SU-DHL-6 (cell line): ENCODE data around the gene ANO9.
A peak's percentile ranks its signal among the peaks of the same experiment; 100 is the strongest.

ENCODE experiments used
- H2AFZ ChIP-seq: fragments of 200-600 bp; sonication (generic); 2 replicates; pipeline ENCODE4 v1.6.1; 2014; ENCODE audit warnings: low read depth, mild to moderate bottlenecking, moderate library complexity, mixed read lengths, antibody characterized with exemption, low read length; ENCODE audit not compliant: severe bottlenecking
- H3F3A ChIP-seq: fragments of 200-600 bp; shearing (Covaris generic); 2 replicates; pipeline ENCODE4 v1.6.0; 2016; ENCODE audit warnings: antibody characterized with exemption, mild to moderate bottlenecking; ENCODE audit not compliant: insufficient read depth
- H3K27ac ChIP-seq: fragments of 200-600 bp; sonication (generic); 2 replicates; pipeline ENCODE4 v1.5.1; 2016; ENCODE audit warnings: low read depth, mild to moderate bottlenecking, low read length, moderate library complexity, mixed read lengths
- H3K27me3 ChIP-seq: fragments of 200-600 bp; sonication (generic), shearing (Covaris generic); 2 replicates; pipeline ENCODE4 v1.6.0; 2014; ENCODE audit warnings: mild to moderate bottlenecking, low read length
- H3K36me3 ChIP-seq: fragments of 200-600 bp; sonication (generic); 2 replicates; pipeline ENCODE4 v1.6.1; 2014; ENCODE audit warnings: mild to moderate bottlenecking, low read length, mixed read lengths
- H3K4me2 ChIP-seq: fragments of 300-600, 200-600 bp; shearing (Covaris generic), sonication (generic); 2 replicates; pipeline ENCODE4 v1.6.0; 2014; ENCODE audit warnings: low read length, low read depth, mild to moderate bottlenecking; ENCODE audit not compliant: poor library complexity, severe bottlenecking
- H3K4me3 ChIP-seq: fragments of 200-600 bp; sonication (generic); 2 replicates; pipeline ENCODE4 v1.5.1; 2014; ENCODE audit warnings: antibody characterized with exemption, low read length, mild to moderate bottlenecking, mixed read lengths; ENCODE audit not compliant: insufficient read depth, poor library complexity, severe bottlenecking
- H3K79me2 ChIP-seq: fragments of 200-600 bp; sonication (generic); 2 replicates; pipeline ENCODE4 v1.6.1; 2014; ENCODE audit warnings: mild to moderate bottlenecking, low read length, moderate library complexity; ENCODE audit not compliant: insufficient read depth
- H3K9ac ChIP-seq: fragments of 200-600 bp; sonication (generic); 2 replicates; pipeline ENCODE4 v1.7.0; 2014; ENCODE audit warnings: mild to moderate bottlenecking, low read length
- H3K9me2 ChIP-seq: fragments of 200-600 bp; sonication (generic); replicated peaks from 2 replicates; pipeline ENCODE4 v1.6.1; 2014; ENCODE audit warnings: low read length; ENCODE audit not compliant: insufficient read depth
- H3K9me3 ChIP-seq: fragments of 200-600 bp; sonication (generic); 2 replicates; pipeline ENCODE4 v1.6.1; 2014; ENCODE audit warnings: low read length, mixed read lengths; ENCODE audit not compliant: insufficient read depth
- H4K20me1 ChIP-seq: fragments of 200-600 bp; sonication (generic); 2 replicates; pipeline ENCODE4 v1.6.1; 2014; ENCODE audit warnings: low read depth, mild to moderate bottlenecking, antibody characterized with exemption, low read length, moderate library complexity, mixed read lengths
- EZH2phosphoT487 ChIP-seq: fragments of 200-600 bp; sonication (generic), shearing (Covaris generic); conservative IDR thresholded peaks from 2 replicates; pipeline ENCODE4 v1.6.1; 2018; ENCODE audit warnings: mild to moderate bottlenecking, antibody characterized with exemption, low read length, moderate library complexity, mixed read lengths
- TF ChIP-seq, protein P1 (sequence below): fragments of 200-600 bp; sonication (generic); IDR thresholded peaks from one replicate; pipeline ENCODE4 v1.5.1; 2017; ENCODE audit warnings: antibody characterized with exemption, mild to moderate bottlenecking, low read length, moderate library complexity; ENCODE audit not compliant: insufficient read depth, poor library complexity, severe bottlenecking

The ANO9 gene

DNA sequence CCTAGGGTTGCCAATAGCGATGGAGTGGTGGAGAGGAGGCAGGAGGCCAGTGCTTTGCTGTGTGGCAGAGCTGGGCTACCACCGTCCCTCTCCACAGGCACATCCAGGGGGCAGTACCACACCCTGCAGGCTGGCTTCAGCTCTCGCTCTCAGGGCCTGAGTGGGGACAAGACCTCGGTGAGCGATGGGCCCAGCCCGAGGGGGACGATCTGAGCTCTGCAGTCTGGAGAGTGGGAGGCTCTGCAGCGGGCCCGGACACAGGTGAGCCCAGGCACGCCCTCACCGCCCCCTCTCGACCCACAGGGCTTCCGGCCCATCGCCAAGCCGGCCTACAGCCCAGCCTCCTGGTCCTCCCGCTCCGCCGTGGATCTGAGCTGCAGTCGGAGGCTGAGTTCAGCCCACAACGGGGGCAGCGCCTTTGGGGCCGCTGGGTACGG lies 45.3 kb downstream of the ANO9 start:
- Histone ChIP-seq H3F3A (no peaks in the 10 kb centered on the region), H3K9ac (no peak overlapping the region), H3K36me3 (no peaks in the 10 kb centered on the region), H4K20me1 (no peaks in the 10 kb centered on the region), H3K79me2 (no peaks in the 10 kb centered on the region), H3K27me3 (no peaks in the 10 kb centered on the region), H3K4me2 (peak overlapping the region; percentile 35), H2AFZ (no peak overlapping the region), H3K27ac (no peak overlapping the region), H3K9me2 (no peaks in the 10 kb centered on the region), H3K9me3 (no peaks in the 10 kb centered on the region), H3K4me3 (no peak overlapping the region)
- TF ChIP-seq, protein P1, sequence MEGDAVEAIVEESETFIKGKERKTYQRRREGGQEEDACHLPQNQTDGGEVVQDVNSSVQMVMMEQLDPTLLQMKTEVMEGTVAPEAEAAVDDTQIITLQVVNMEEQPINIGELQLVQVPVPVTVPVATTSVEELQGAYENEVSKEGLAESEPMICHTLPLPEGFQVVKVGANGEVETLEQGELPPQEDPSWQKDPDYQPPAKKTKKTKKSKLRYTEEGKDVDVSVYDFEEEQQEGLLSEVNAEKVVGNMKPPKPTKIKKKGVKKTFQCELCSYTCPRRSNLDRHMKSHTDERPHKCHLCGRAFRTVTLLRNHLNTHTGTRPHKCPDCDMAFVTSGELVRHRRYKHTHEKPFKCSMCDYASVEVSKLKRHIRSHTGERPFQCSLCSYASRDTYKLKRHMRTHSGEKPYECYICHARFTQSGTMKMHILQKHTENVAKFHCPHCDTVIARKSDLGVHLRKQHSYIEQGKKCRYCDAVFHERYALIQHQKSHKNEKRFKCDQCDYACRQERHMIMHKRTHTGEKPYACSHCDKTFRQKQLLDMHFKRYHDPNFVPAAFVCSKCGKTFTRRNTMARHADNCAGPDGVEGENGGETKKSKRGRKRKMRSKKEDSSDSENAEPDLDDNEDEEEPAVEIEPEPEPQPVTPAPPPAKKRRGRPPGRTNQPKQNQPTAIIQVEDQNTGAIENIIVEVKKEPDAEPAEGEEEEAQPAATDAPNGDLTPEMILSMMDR = no peak
- no peak for TF ChIP-seq EZH2phosphoT487

DNA sequence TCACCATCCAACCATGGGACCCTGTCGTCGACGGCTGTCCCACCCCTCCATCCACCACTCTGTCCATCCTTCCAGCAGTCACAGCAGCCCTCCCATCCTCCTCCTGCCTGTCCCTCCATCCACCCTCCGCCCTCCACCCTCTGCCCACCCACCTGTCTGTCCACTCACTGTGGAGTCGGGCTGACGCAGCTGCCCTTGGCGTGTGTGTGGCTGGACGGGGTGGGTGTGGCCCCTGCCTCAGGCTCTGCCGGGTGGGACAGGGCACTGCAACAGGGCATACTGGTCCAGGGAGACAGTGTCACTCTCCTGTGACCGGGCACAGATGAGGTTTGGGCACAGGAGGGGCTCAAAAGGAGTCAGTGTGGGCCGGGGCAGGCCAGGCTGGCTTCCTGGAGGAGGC lies 45.9 kb downstream of the ANO9 start:
- H3K4me2 ChIP-seq = no peak overlapping the region
- no peaks in the 10 kb centered on the region for H3K36me3 ChIP-seq
- no peaks in the 10 kb centered on the region for H3K27me3 ChIP-seq
- H3K9me2 ChIP-seq = no peaks in the 10 kb centered on the region
- H3K4me3 ChIP-seq = no peak overlapping the region
- no peaks in the 10 kb centered on the region for H3K9me3 ChIP-seq
- no peak overlapping the region for H2AFZ ChIP-seq
- H4K20me1 ChIP-seq = no peaks in the 10 kb centered on the region
- no peak overlapping the region for H3K27ac ChIP-seq
- H3F3A ChIP-seq = no peaks in the 10 kb centered on the region
- no peaks in the 10 kb centered on the region for H3K79me2 ChIP-seq
- TF ChIP-seq, protein P1 = no peak
- TF ChIP-seq EZH2phosphoT487 = no peak
- H3K9ac ChIP-seq = no peak overlapping the region

DNA sequence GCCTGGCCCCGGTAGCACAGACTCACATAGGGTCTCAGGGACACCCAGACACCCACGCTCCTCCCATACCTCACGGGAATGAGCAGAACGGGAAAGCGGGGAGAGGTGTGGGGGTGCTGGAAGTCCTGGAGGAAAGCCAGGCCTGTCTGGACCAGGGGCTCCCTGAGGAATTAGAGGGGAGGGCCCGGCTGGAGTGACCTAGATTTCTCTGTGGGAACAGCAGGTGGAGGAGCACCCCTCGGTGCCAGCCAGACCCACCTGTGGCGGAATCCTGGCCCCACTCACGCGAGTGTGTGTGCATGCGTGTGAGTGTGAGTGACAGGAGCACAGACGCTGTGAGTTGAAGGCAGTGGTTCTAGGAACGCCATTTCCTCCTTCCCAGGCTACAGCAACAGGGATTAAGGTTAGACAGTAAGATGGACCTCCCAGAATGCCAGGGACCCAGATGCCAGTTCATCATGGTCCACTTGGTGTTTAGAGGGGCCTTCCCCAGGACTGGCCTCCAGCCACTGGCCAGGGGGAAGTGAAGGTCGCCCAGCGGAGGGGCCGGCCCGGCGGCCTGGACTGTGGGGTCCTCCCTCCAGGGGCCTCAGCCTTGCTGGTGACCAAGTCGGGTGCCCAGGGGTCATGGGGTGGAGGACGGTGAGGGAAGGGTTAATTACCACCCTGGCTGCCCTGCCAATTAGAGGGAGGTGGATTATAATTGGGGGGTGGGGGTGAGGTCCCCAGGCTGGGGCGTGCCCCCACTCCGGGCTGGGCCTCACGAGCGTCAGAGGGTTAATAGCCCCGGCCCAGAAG lies 46.8 kb downstream of the ANO9 start:
- no peaks in the 10 kb centered on the region for H3K9me2 ChIP-seq
- H3K27me3 ChIP-seq = no peaks in the 10 kb centered on the region
- H3K9ac ChIP-seq = no peak overlapping the region
- no peaks in the 10 kb centered on the region for H3K9me3 ChIP-seq
- H4K20me1 ChIP-seq = no peaks in the 10 kb centered on the region
- H3K79me2 ChIP-seq = no peaks in the 10 kb centered on the region
- no peak for TF ChIP-seq EZH2phosphoT487
- TF ChIP-seq, protein P1 = no peak
- no peaks in the 10 kb centered on the region for H3K36me3 ChIP-seq
- H3K4me2 ChIP-seq = no peak overlapping the region
- H3F3A ChIP-seq = no peaks in the 10 kb centered on the region
- no peak overlapping the region for H3K27ac ChIP-seq
- H2AFZ ChIP-seq = no peak overlapping the region
- H3K4me3 ChIP-seq = no peak overlapping the region
